Keratinocyte (primary cell): ENCODE data around the gene ZFPM1. TPM values are rescaled to one million over a fixed set of nuclear protein-coding genes. Genes with fewer than 3 reads are reported as not detected.

Experiments used
- DNase-seq: peaks from one replicate; pipeline ENCODE4 v3.0.0-alpha.2; 2011; ENCODE audit warnings: low read depth, missing footprints, low spot score
- FAIRE-seq: peaks from 2 replicates; lab custom pipeline; 2011; peaks lifted over from hg19 to GRCh38; lab: Jason Lieb, UNC
- H2AFZ ChIP-seq: 2 replicates; pipeline ENCODE4 v1.6.0; 2012; ENCODE audit warnings: low read length, control low read depth, inconsistent platforms; ENCODE audit not compliant: control insufficient read depth
- H3K27ac ChIP-seq: 2 replicates; pipeline ENCODE4 v1.5.1; 2011; ENCODE audit warnings: low read length; ENCODE audit not compliant: control insufficient read depth, insufficient read depth
- H3K27me3 ChIP-seq: 3 replicates; pipeline ENCODE4 v1.6.0; 2011; ENCODE audit warnings: low read length; ENCODE audit not compliant: control insufficient read depth, insufficient read depth; ENCODE audit errors: extremely low read depth
- H3K36me3 ChIP-seq, 2 experiments: 2 replicates in 1 of 2; 3 replicates in 1 of 2; pipeline ENCODE4 v1.5.1; 2011; ENCODE audit warnings: low read length in 2 of 2, mild to moderate bottlenecking in 1 of 2; ENCODE audit not compliant: control insufficient read depth in 2 of 2, insufficient read depth in 2 of 2; ENCODE audit errors: extremely low read depth in 1 of 2
- H3K4me1 ChIP-seq: 3 replicates; pipeline ENCODE4 v1.5.1; 2011; ENCODE audit warnings: low read length; ENCODE audit not compliant: control insufficient read depth, insufficient read depth; ENCODE audit errors: extremely low read depth
- H3K4me2 ChIP-seq: 3 replicates; pipeline ENCODE4 v1.6.0; 2011; ENCODE audit warnings: low read depth, low read length; ENCODE audit not compliant: control insufficient read depth, insufficient read depth; ENCODE audit errors: extremely low read depth
- H3K4me3 ChIP-seq, 3 experiments: fragments of 200-600 bp in 1 of 3; sonication (generic) in 1 of 3; 2 replicates in 2 of 3; 3 replicates in 1 of 3; pipeline ENCODE4 v1.5.1; 2011 to 2016; ENCODE audit warnings: low read length in 3 of 3, mild to moderate bottlenecking in 3 of 3, control low read depth in 2 of 3, inconsistent platforms in 1 of 3, low read depth in 1 of 3, mixed read lengths in 1 of 3, mixed run types in 1 of 3, moderate library complexity in 1 of 3; ENCODE audit not compliant: control insufficient read depth in 2 of 3, insufficient read depth in 2 of 3; ENCODE audit errors: extremely low read depth in 1 of 3
- H3K79me2 ChIP-seq: 2 replicates; pipeline ENCODE4 v1.6.0; 2012; ENCODE audit warnings: low read length; ENCODE audit not compliant: control insufficient read depth, insufficient read depth
- H3K9ac ChIP-seq: 3 replicates; pipeline ENCODE4 v1.6.0; 2011; ENCODE audit warnings: low read length; ENCODE audit not compliant: control insufficient read depth, insufficient read depth; ENCODE audit errors: extremely low read depth
- H3K9me1 ChIP-seq: 3 replicates; pipeline ENCODE4 v1.6.0; 2011; ENCODE audit warnings: low read length; ENCODE audit not compliant: control insufficient read depth, insufficient read depth; ENCODE audit errors: extremely low read depth
- H3K9me3 ChIP-seq: 2 replicates; pipeline ENCODE4 v1.5.1; 2012; ENCODE audit warnings: low read depth, low read length; ENCODE audit not compliant: control insufficient read depth
- H4K20me1 ChIP-seq: 3 replicates; pipeline ENCODE4 v1.6.0; 2011; ENCODE audit warnings: low read length; ENCODE audit not compliant: control insufficient read depth, insufficient read depth; ENCODE audit errors: extremely low read depth
- EZH2 ChIP-seq: IDR thresholded peaks from one replicate; pipeline ENCODE4 v1.6.1; 2012; ENCODE audit warnings: inconsistent platforms, mild to moderate bottlenecking, low read length, moderate library complexity
- dilution Hi-C: fragments of 300-500 bp; cut with MboI; formaldehyde crosslinking; loops from one replicate; pipeline ENCODE4 v1.7.0; 2020; ENCODE audit warnings: low sequenced_read_pairs; ENCODE audit not compliant: extremely low pct_ligation_motif_present
- polyA plus RNA-seq, 5 experiments: library from polyadenylated mRNA; depleted of rRNA in 3 of 5; stranded (reverse) in 3 of 5; stranded (forward) in 1 of 5; unstranded in 1 of 5; fragments of >200 nt; gene quantifications; 1 replicate in 1 of 5; 2 replicates in 3 of 5; 3 replicates in 1 of 5; pipeline versions ENCODE4 v1.2.1 to v1.2.3, GENCODE V29; 2011 to 2012; ENCODE audit warnings: missing spikeins in 2 of 5, low read depth in 1 of 5, low replicate concordance in 1 of 5
- TF ChIP-seq, protein P1 (sequence below), 3 experiments: IDR thresholded peaks in 1 of 3; conservative IDR thresholded peaks in 1 of 3; optimal IDR thresholded peaks in 1 of 3; 2 replicates in 2 of 3; 3 replicates in 1 of 3; pipeline versions ENCODE3 to v1.5.1; 2011; ENCODE audit warnings: low read length in 3 of 3, mild to moderate bottlenecking in 3 of 3, moderate library complexity in 2 of 3, control low read depth in 1 of 3, inconsistent platforms in 1 of 3; ENCODE audit not compliant: insufficient read depth in 2 of 3; ENCODE audit errors: extremely low read depth in 1 of 3

The ZFPM1 gene
- polyA plus RNA-seq, 1 donor (not counting 4 experiments of a cell fraction or from before 2014, with no cell fraction given), result 0.42 TPM

DNA sequence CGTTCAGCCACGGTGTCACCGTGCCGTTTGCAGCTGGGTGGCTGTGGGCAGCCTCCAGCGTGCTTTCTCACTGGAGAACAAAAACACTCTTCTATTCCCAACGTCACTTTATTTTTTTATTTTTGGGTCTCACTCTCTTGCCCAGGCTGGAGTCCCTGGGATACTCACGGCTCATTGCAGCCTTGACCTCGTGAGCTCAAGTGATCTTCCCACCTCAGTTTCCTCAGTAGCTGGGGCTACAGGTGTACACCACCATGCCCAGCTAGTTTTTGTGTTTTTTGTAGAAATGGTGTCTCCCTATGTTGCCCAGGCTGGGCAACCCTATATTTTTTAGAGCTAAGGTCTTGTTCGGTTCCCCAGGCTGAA is 82.8 kb downstream of the ZFPM1 start:
- H3K9ac ChIP-seq, result no peak overlapping the region
- dilution Hi-C loops, result no loop called here
- H3K27ac ChIP-seq, result no peak overlapping the region
- H2AFZ ChIP-seq, result no peak overlapping the region
- H3K9me3 ChIP-seq, result no peaks in the 10 kb centered on the region
- H4K20me1 ChIP-seq, result no peaks in the 10 kb centered on the region
- FAIRE-seq (no peak), DNase-seq (no peak)
- TF ChIP-seq EZH2, result no peak
- TF ChIP-seq, protein P1, sequence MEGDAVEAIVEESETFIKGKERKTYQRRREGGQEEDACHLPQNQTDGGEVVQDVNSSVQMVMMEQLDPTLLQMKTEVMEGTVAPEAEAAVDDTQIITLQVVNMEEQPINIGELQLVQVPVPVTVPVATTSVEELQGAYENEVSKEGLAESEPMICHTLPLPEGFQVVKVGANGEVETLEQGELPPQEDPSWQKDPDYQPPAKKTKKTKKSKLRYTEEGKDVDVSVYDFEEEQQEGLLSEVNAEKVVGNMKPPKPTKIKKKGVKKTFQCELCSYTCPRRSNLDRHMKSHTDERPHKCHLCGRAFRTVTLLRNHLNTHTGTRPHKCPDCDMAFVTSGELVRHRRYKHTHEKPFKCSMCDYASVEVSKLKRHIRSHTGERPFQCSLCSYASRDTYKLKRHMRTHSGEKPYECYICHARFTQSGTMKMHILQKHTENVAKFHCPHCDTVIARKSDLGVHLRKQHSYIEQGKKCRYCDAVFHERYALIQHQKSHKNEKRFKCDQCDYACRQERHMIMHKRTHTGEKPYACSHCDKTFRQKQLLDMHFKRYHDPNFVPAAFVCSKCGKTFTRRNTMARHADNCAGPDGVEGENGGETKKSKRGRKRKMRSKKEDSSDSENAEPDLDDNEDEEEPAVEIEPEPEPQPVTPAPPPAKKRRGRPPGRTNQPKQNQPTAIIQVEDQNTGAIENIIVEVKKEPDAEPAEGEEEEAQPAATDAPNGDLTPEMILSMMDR (optimal IDR thresholded peaks at IDR 0.05 in 1 of 3, IDR thresholded peaks at IDR 0.05 in 1 of 3, conservative IDR thresholded peaks at IDR 0.05 in 1 of 3; ENCODE audit: extremely low read depth in 1 of 3, insufficient read depth in 2 of 3, low read length in 3 of 3), result no peak
- H3K4me3 ChIP-seq, result no peak overlapping the region
- H3K4me2 ChIP-seq, result no peak overlapping the region
- H3K4me1 ChIP-seq, result peaks cover 13% of the 10 kb centered on the region
- no peaks in the 10 kb centered on the region for H3K36me3 ChIP-seq
- H3K79me2 ChIP-seq, result peaks cover 3% of the 10 kb centered on the region
- H3K9me1 ChIP-seq, result no peaks in the 10 kb centered on the region
- H3K27me3 ChIP-seq, result peaks cover 34% of the 10 kb centered on the region

DNA sequence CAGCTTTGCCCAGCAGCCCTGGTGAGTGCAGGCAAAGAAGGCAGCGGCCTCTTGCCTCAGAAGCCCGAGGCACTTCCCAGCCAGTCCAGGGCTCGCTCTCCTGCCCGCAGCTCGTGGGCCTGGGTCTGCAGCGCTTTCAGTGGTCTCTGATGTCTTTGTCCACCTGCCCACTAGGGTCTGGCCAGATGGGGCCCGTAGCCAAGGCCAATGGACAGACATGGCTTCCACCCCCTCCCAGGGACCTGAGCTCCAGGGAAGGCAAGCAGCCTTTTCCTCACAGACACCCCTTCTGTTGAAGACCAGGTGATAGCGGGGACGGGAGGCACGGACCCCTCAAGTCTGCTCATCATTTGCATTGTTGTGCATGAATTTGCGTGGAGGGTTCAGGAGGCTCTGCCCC is 83.4 kb downstream of the ZFPM1 start:
- Histone ChIP-seq H4K20me1 (no peaks in the 10 kb centered on the region), H2AFZ (no peak overlapping the region), H3K4me1 (peaks cover 13% of the 10 kb centered on the region), H3K4me3 (no peak overlapping the region), H3K9me3 (no peaks in the 10 kb centered on the region), H3K4me2 (no peak overlapping the region), H3K9ac (no peak overlapping the region), H3K27me3 (peaks cover 39% of the 10 kb centered on the region), H3K9me1 (no peaks in the 10 kb centered on the region), H3K36me3 (no peaks in the 10 kb centered on the region), H3K79me2 (peaks cover 3% of the 10 kb centered on the region), H3K27ac (no peak overlapping the region)
- DNase-seq (no peak), FAIRE-seq (no peak)
- dilution Hi-C loops, result no loop called here
- no peak for TF ChIP-seq EZH2
